Activated naive CD4-positive, alpha-beta T cell (primary cell): ENCODE measurements around the gene ZNF497.
"Not testable (repeated sequence)": the region's sequence is repeated elsewhere in the genome, so short reads cannot be mapped to it uniquely, and the experiment has no call there.

Experiments
- DNase-seq, 4 experiments: peaks; one replicate each; lab custom pipeline; 2025; lab: John Stamatoyannopoulos, UW

ZNF497 gene

GRCh38 chr19:58394821-58395219 is 32.3 kb upstream of the ZNF497 start:
- no peak for DNase-seq

DNA sequence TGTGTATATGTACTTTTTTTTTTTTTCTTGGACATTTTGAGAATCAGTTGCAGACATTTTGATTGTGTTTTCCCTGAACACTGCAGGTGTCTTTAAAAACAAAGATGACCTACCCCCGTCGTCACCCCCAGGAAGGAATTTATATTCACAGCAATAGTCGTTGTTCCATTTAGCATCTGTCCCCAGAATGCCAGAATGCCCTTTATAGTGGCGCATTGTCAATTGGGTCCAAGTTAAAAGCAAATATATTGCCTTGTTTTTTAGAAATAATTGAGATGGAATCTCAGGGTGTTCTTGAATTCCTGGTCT is 31.1 kb upstream of the ZNF497 start:
- no peak for DNase-seq

GRCh38 chr19:58392945-58393724 is 30.6 kb upstream of the ZNF497 start:
- DNase-seq, result no peak

- DNase-seq, result no peak
Observed at GRCh38 chr19:58388175-58388526, 25.6 kb upstream of the ZNF497 start.

GRCh38 chr19:58387338-58388174 is 25.0 kb upstream of the ZNF497 start:
- no peak for DNase-seq

DNA sequence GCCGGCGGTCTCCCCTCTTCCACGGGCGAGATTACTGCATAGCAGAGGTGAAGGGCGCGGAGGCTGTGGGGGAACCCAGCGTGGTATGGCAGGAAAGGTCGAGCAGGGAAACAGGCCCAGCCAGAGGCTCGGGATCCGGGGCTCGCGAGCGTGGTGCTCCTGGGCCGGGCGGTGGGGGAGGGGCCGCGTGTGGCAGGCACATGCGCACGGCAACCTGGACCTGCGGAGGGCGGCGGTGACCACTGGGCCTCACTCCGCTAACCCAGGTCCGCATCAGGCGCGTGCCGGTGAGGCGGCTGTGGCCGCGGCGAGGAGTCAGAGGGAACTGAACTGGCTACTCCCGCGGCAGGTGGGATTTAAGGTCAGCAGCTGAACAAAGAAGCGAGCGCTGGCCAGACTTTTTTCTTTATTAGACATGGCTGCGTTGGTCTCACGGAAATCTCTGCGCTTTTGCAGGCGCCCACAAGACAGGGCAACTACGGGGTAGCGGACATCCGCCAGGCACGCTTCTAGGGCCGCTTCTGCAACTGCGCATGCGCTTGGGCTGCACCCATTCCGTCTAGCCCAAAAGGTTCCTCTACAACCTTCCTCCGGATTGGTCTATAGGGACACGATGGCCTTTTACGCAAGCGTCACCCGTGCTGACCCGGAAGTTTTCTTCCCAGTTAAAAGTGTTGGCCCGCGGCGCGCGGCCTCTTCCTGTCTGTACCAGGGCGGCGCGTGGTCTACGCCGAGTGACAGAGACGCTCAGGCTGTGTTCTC is 24.2 kb upstream of the ZNF497 start, which contains the start of gene RPS5:
TSS of gene RPS5 (plus strand) at position 694 of the 762 bp plus-strand sequence. CDS start 869 bp downstream, outside the sequence.
- DNase-seq, result peak; percentile 91 to 92 (median 92)

GRCh38 chr19:58385891-58386575 is 23.5 kb upstream of the ZNF497 start:
- DNase-seq, result peak in 1 of 4 experiments; percentile 39

- no peak for DNase-seq
Observed at GRCh38 chr19:58385313-58385890, 22.9 kb upstream of the ZNF497 start.

GRCh38 chr19:58382997-58383603 is 20.5 kb upstream of the ZNF497 start:
- no peak for DNase-seq

- no peak for DNase-seq
Observed at GRCh38 chr19:58381460-58382212, 19.1 kb upstream of the ZNF497 start.

- peak; percentile 86 to 95 (median 93) for DNase-seq
Observed at GRCh38 chr19:58380662-58381459, 18.3 kb upstream of the ZNF497 start, which contains the start of gene ZNF837. ZNF837 (minus strand) TSS chr19:58381030; CDS start chr19:58369332, 11,698 bp downstream.

- DNase-seq, result no peak
Observed at GRCh38 chr19:58380037-58380661, 17.6 kb upstream of the ZNF497 start.

- no peak for DNase-seq
Observed at GRCh38 chr19:58379246-58379645, 16.7 kb upstream of the ZNF497 start.

DNA sequence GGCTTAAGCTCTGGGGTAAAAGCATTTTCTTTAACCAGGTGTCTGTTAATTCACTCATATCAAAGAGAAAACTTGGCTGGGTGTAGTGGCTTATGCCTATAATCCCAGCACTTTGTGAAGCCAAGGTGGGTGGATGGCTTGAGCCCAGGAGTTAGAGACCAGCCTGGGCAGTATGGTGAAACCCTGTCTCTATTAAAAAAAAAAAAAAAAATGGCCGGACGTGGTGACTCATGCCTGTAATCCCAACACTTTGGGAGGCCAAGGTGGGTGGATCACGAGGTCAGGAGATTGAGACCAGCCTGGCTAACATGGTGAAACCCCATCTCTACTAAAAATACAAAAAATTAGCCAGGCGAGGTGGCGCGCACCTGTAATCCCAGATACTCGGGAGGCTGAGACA is 14.2 kb upstream of the ZNF497 start:
- not testable (repeated sequence) for DNase-seq

GRCh38 chr19:58374200-58374599 is 11.6 kb upstream of the ZNF497 start:
- DNase-seq, result no peak

DNA sequence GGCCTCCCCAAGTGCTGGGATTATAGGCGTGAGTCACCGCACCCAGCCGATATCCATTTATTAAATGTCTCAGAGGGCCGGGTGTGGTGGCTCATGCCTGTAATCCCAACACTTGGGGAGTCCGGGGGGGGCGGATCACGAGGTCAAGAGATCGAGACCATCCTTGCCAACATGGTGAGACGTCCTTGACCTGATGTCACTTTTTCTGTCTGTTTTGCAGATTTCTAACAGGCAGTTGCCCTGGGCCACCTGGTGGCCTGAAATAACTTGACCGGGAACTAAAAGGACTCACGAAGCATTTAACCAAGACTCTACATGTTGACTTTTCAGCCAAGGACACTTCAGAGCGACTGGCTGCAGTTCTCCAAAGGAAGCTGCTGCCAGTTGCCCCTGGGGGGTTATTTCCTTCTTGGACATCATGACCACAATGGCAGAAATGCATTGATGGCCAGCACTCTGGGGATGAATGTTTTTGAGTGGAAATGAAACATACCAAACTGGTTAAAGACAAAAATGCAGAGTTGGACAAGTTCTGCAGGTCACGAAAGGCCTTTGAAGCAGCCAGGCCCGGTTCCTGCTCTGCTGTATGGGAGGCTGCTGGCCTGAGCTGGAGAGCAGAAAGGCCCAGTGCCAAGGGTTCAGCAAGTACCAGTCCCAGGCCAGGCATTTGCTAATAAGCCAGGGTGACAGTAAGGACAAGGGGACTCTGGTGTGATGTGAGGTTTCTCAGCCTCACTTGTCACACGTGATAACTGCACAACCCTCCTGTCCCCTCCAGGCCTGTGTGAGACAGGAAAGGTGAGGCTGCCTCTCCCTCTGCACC is 10.0 kb upstream of the ZNF497 start:
- no peak for DNase-seq

- DNase-seq, result no peak
Observed at GRCh38 chr19:58368561-58369360, 6.2 kb upstream of the ZNF497 start.
